GM10847 (cell line): ENCODE results near the gene SCRN3.

Experiments used
- POLR2A ChIP-seq: IDR thresholded peaks from 2 replicates; pipeline ENCODE4 v1.6.1; 2011; ENCODE audit not compliant: insufficient read length; ENCODE audit errors: extremely low read depth

The SCRN3 gene

GRCh38 chr2:174395284-174395968 lies at the start of gene SCRN3:
Gene SCRN3, plus strand, starts transcription at chr2:174395730. Its CDS starts 2,554 bp downstream, at chr2:174398284.
- peak; percentile 47 for TF ChIP-seq POLR2A

- no peak for TF ChIP-seq POLR2A
These were observed 45.5 kb upstream of the SCRN3 start for GRCh38 chr2:174350018-174350417.

- no peak for TF ChIP-seq POLR2A
These were observed 44.8 kb upstream of the SCRN3 start for GRCh38 chr2:174350593-174351181.

- no peak for TF ChIP-seq POLR2A
These were observed 42.5 kb upstream of the SCRN3 start for GRCh38 chr2:174353004-174353403.

GRCh38 chr2:174356347-174356746 lies 39.2 kb upstream of the SCRN3 start:
- TF ChIP-seq POLR2A: no peak

GRCh38 chr2:174362949-174363348 lies 32.6 kb upstream of the SCRN3 start:
- no peak for TF ChIP-seq POLR2A

GRCh38 chr2:174364628-174365027 lies 30.9 kb upstream of the SCRN3 start:
- no peak for TF ChIP-seq POLR2A

- TF ChIP-seq POLR2A: no peak
These were observed 30.0 kb upstream of the SCRN3 start for GRCh38 chr2:174365571-174365970.

GRCh38 chr2:174368691-174369090 lies 26.8 kb upstream of the SCRN3 start:
- TF ChIP-seq POLR2A: no peak

- no peak for TF ChIP-seq POLR2A
These were observed 18.6 kb upstream of the SCRN3 start for GRCh38 chr2:174376967-174377366.

- TF ChIP-seq POLR2A: no peak
These were observed 11.7 kb upstream of the SCRN3 start for GRCh38 chr2:174383796-174384195.

GRCh38 chr2:174385201-174385600 lies 10.3 kb upstream of the SCRN3 start:
- TF ChIP-seq POLR2A: no peak

- no peak for TF ChIP-seq POLR2A
These were observed 6.0 kb upstream of the SCRN3 start for GRCh38 chr2:174389542-174389941.

- no peak for TF ChIP-seq POLR2A
These were observed 2.8 kb upstream of the SCRN3 start for GRCh38 chr2:174392706-174393105.

- TF ChIP-seq POLR2A: no peak
These were observed 570 bp downstream of the SCRN3 start for GRCh38 chr2:174395969-174396630.

- TF ChIP-seq POLR2A: no peak
These were observed 2.2 kb downstream of the SCRN3 start for GRCh38 chr2:174397773-174398172.
